ENCODE results near the gene RND2. TPM values are rescaled to one million over a fixed set of nuclear protein-coding genes. Genes with fewer than 3 reads are reported as not detected.

The RND2 gene
- total and polyA plus RNA-seq, 2 donors (not counting 1 experiment from before 2014, with no cell fraction given): 0.24 to 0.44 TPM

GRCh38 chr17:42989141-42989540 lies 35.9 kb upstream of the RND2 start:
- no peak overlapping the region for H2AFZ ChIP-seq (ENCODE audit: insufficient read depth, low read depth, low read length, poor library complexity, severe bottlenecking)
- H3K4me3 ChIP-seq (ENCODE audit: control extremely low read depth in 1 of 5, extremely low read depth in 1 of 5, insufficient read depth in 1 of 5, low read depth in 2 of 5, low read length in 4 of 5): no peak overlapping the region
- intact Hi-C loops (cut with micrococcal nuclease): loop anchor here (10.0 kb wide), 1 partner anchor 314 kb away; the partner anchor contains the start of gene PLEKHH3
- ATAC-seq (ENCODE audit: low read depth) (no peak), DNase-seq (no peak)
- H3K4me1 ChIP-seq (ENCODE audit: control insufficient read depth in 2 of 2, insufficient read depth in 2 of 2, low read length in 2 of 2): peaks cover 38 to 42% of the 10 kb centered on the region in 2 donors
- Mint-ChIP-seq H3K9me3 (ENCODE audit: insufficient read depth) (no peaks in the 10 kb centered on the region), H3K27ac (peak overlapping the region; percentile 20), H3K4me3 (no peak overlapping the region), H3K4me1 (peaks cover 48% of the 10 kb centered on the region), H3K27me3 (no peaks in the 10 kb centered on the region)
- no peaks in the 10 kb centered on the region for H3K27me3 ChIP-seq (replicated peaks in 1 of 4; ENCODE audit: control extremely low read depth in 1 of 4, control insufficient read depth in 3 of 4, insufficient read depth in 4 of 4, low read length in 3 of 4)
- no peak overlapping the region for H3K4me2 ChIP-seq (replicated peaks; ENCODE audit: low read depth, low read length, poor library complexity, severe bottlenecking)
- H4K20me1 ChIP-seq (ENCODE audit: control insufficient read depth, insufficient read depth, low read length, poor library complexity, severe bottlenecking): peaks cover 5% of the 10 kb centered on the region
- peak overlapping the region in 1 of 2 donors; percentile 0 for H3K27ac ChIP-seq (ENCODE audit: low read length in 2 of 2)
- H3K36me3 ChIP-seq (replicated peaks in 1 of 2; ENCODE audit: control extremely low read depth in 1 of 2, control insufficient read depth in 1 of 2, extremely low read depth in 1 of 2, insufficient read depth in 2 of 2, low read length in 1 of 2): peaks cover 27 to 57% of the 10 kb centered on the region in 2 experiments
- H3K79me2 ChIP-seq (ENCODE audit: control insufficient read depth, insufficient read depth, low read length): peaks cover 63% of the 10 kb centered on the region
- H3K9ac ChIP-seq (ENCODE audit: low read length): no peak overlapping the region
- CTCF ChIA-PET: interaction anchor here (6.5 kb wide), 1 partner anchor 8 kb away, joined by 54 read pairs; the partner anchor contains the start of gene RPL27
- no peaks in the 10 kb centered on the region for H3K9me3 ChIP-seq (ENCODE audit: control extremely low read depth in 1 of 3, control insufficient read depth in 2 of 3, insufficient read depth in 1 of 3, low read length in 2 of 3)
- WGBS (ENCODE audit: insufficient coverage): no CpG with 5 or more reads among the region's 5 CpGs
- POLR2A ChIA-PET: no interaction called here
- TF ChIP-seq CTCF (IDR thresholded peaks at IDR 0.05) (no peak), EZH2 (IDR thresholded peaks at IDR 0.05; ENCODE audit: borderline replicate concordance, insufficient read depth, low read depth, low read length, poor library complexity, severe bottlenecking) (no peak)

GRCh38 chr17:42989726-42990652 lies 35.0 kb upstream of the RND2 start:
- Histone ChIP-seq H2AFZ (ENCODE audit: insufficient read depth, low read depth, low read length, poor library complexity, severe bottlenecking) (no peak overlapping the region), H3K27ac (ENCODE audit: low read length in 2 of 2) (peak overlapping the region in 1 of 2 donors; percentile 17), H3K9me3 (ENCODE audit: control extremely low read depth in 1 of 3, control insufficient read depth in 2 of 3, insufficient read depth in 1 of 3, low read length in 2 of 3) (no peaks in the 10 kb centered on the region), H3K9ac (ENCODE audit: low read length) (peak overlapping the region; percentile 7), H3K27me3 (replicated peaks in 1 of 4; ENCODE audit: control extremely low read depth in 1 of 4, control insufficient read depth in 3 of 4, insufficient read depth in 4 of 4, low read length in 3 of 4) (no peaks in the 10 kb centered on the region), H3K79me2 (ENCODE audit: control insufficient read depth, insufficient read depth, low read length) (peaks cover 55% of the 10 kb centered on the region), H3K4me2 (replicated peaks; ENCODE audit: low read depth, low read length, poor library complexity, severe bottlenecking) (no peak overlapping the region), H3K36me3 (replicated peaks in 1 of 2; ENCODE audit: control extremely low read depth in 1 of 2, control insufficient read depth in 1 of 2, extremely low read depth in 1 of 2, insufficient read depth in 2 of 2, low read length in 1 of 2) (peaks cover 27 to 57% of the 10 kb centered on the region in 2 experiments), H4K20me1 (ENCODE audit: control insufficient read depth, insufficient read depth, low read length, poor library complexity, severe bottlenecking) (peaks cover 5% of the 10 kb centered on the region), H3K4me3 (ENCODE audit: control extremely low read depth in 1 of 5, extremely low read depth in 1 of 5, insufficient read depth in 1 of 5, low read depth in 2 of 5, low read length in 4 of 5) (no peak overlapping the region), H3K4me1 (ENCODE audit: control insufficient read depth in 2 of 2, insufficient read depth in 2 of 2, low read length in 2 of 2) (peaks cover 30 to 33% of the 10 kb centered on the region in 2 donors)
- TF ChIP-seq CTCF (IDR thresholded peaks at IDR 0.05) (no peak), EZH2 (IDR thresholded peaks at IDR 0.05; ENCODE audit: borderline replicate concordance, insufficient read depth, low read depth, low read length, poor library complexity, severe bottlenecking) (no peak)
- intact Hi-C loops (cut with micrococcal nuclease): loop anchor here (10.0 kb wide), 2 partner anchors 315 to 415 kb away; partner anchors contain the start of genes PLEKHH3 and PSMC3IP
- Mint-ChIP-seq H3K27me3 (no peaks in the 10 kb centered on the region), H3K4me3 (no peak overlapping the region), H3K4me1 (peaks cover 43% of the 10 kb centered on the region), H3K27ac (peak overlapping the region; percentile 56), H3K9me3 (ENCODE audit: insufficient read depth) (no peaks in the 10 kb centered on the region)
- ChIA-PET POLR2A (no interaction called here), CTCF (interaction anchor here (6.5 kb wide), 1 partner anchor 7 kb away, joined by 54 read pairs; the partner anchor contains the start of gene RPL27)
- ATAC-seq (ENCODE audit: low read depth) (no peak), DNase-seq (no peak)
- 37% methylated on average over 2 of the region's 6 CpGs for WGBS (ENCODE audit: insufficient coverage)

All from B cell (primary cell).